Measurements from ENCODE around the gene EXOSC2.

The EXOSC2 gene
- 3.4 to 30.7 (median 19.6) reads per million in 18 experiments for total RNA-seq

- DNase-seq = peak; percentile 98 to 99
Measured at GRCh38 chr9:130693426-130694191, at the start of gene EXOSC2. Gene EXOSC2 (plus strand): TSS chr9:130693780. CDS start chr9:130693792, 12 bp downstream.

GRCh38 chr9:130651221-130651620, 42.4 kb upstream of the EXOSC2 start:
- no peak for DNase-seq

- DNase-seq = no peak
Measured at GRCh38 chr9:130651752-130652151, 41.8 kb upstream of the EXOSC2 start.

- no peak for DNase-seq
Measured at GRCh38 chr9:130654879-130655278, 38.7 kb upstream of the EXOSC2 start.

- no peak for DNase-seq
Measured at GRCh38 chr9:130658893-130659698, 34.5 kb upstream of the EXOSC2 start.

- no peak for DNase-seq
Measured at GRCh38 chr9:130659699-130660248, 33.8 kb upstream of the EXOSC2 start.

GRCh38 chr9:130660326-130660682, 33.3 kb upstream of the EXOSC2 start:
- no peak for DNase-seq

- DNase-seq = no peak
Measured at GRCh38 chr9:130660683-130661450, 32.7 kb upstream of the EXOSC2 start.

GRCh38 chr9:130661451-130662098, 32.0 kb upstream of the EXOSC2 start:
- no peak for DNase-seq

GRCh38 chr9:130662099-130662969, 31.2 kb upstream of the EXOSC2 start:
- DNase-seq = no peak

- no peak for DNase-seq
Measured at GRCh38 chr9:130662970-130663257, 30.7 kb upstream of the EXOSC2 start.

- no peak for DNase-seq
Measured at GRCh38 chr9:130663258-130663976, 30.2 kb upstream of the EXOSC2 start.

GRCh38 chr9:130663977-130664250, 29.7 kb upstream of the EXOSC2 start:
- DNase-seq = no peak

GRCh38 chr9:130664251-130665028, 29.1 kb upstream of the EXOSC2 start, which contains the start of gene PRDM12:
Gene PRDM12 (plus strand): TSS chr9:130664594. CDS start chr9:130664654, 60 bp downstream.
- DNase-seq = no peak

GRCh38 chr9:130665029-130665430, 28.6 kb upstream of the EXOSC2 start:
- DNase-seq = no peak

- no peak for DNase-seq
Measured at GRCh38 chr9:130665431-130666392, 27.9 kb upstream of the EXOSC2 start.

GRCh38 chr9:130666393-130667119, 27.0 kb upstream of the EXOSC2 start:
- DNase-seq = no peak

- DNase-seq = peak in 1 of 2 donors; percentile 32
Measured at GRCh38 chr9:130667120-130667435, 26.5 kb upstream of the EXOSC2 start.
